Esophagus squamous epithelium (tissue), 5 donors: ENCODE results near the gene TRIM13. TPM values are rescaled to one million over a fixed set of nuclear protein-coding genes. Genes with fewer than 3 reads are reported as not detected.

ENCODE experiments used
- DNase-seq: peaks from one replicate; lab custom pipeline; 2025; lab: John Stamatoyannopoulos, UW
- H3K27ac ChIP-seq, 4 donors: fragments of 200-600 bp; sonication (generic); one replicate each; pipeline ENCODE4 v1.5.1; 2016 to 2019; ENCODE audit warnings: mild to moderate bottlenecking in 1 of 4
- H3K27me3 ChIP-seq, 4 donors: fragments of 200-600 bp; sonication (generic); 1 replicate in 3 of 4; 2 replicates in 1 of 4; pipeline versions ENCODE4 v1.5.1 to v1.6.0; 2017 to 2021; ENCODE audit warnings: antibody characterized with exemption in 1 of 4
- H3K36me3 ChIP-seq, 3 donors: fragments of 200-600 bp; sonication (generic); one replicate each; pipeline ENCODE4 v1.5.1; 2016 to 2019
- H3K4me1 ChIP-seq, 3 donors: fragments of 200-600 bp; sonication (generic); one replicate each; pipeline ENCODE4 v1.5.1; 2017 to 2019
- H3K4me3 ChIP-seq, 4 donors: fragments of 200-600 bp; sonication (generic); 1 replicate in 3 of 4; 2 replicates in 1 of 4; pipeline ENCODE4 v1.5.1; 2016 to 2019; ENCODE audit warnings: mild to moderate bottlenecking in 2 of 4, moderate library complexity in 1 of 4
- H3K9me3 ChIP-seq, 3 donors: fragments of 200-600 bp; sonication (generic); one replicate each; pipeline ENCODE4 v1.5.1; 2016 to 2019
- CTCF ChIP-seq, 6 experiments: fragments of 450-650 bp in 4 of 6; fragments of 200-600 bp in 2 of 6; sonication (generic) in 2 of 6; IDR thresholded peaks; one replicate each; pipeline ENCODE4 v1.5.1; 2016 to 2019; ENCODE audit warnings: antibody characterized with exemption in 6 of 6, mild to moderate bottlenecking in 4 of 6, moderate library complexity in 4 of 6
- POLR2A ChIP-seq, 4 donors: fragments of 450-650 bp; IDR thresholded peaks; one replicate each; pipeline ENCODE4 v1.6.1; 2017; ENCODE audit warnings: antibody characterized with exemption in 4 of 4, mild to moderate bottlenecking in 4 of 4, moderate library complexity in 3 of 4
- WGBS, 2 donors: methylation state at CpG; one replicate each; pipeline ENCODE4 v1.1.5; 2018; 5-methylcytosine and 5-hydroxymethylcytosine counted together
- intact Hi-C: fragments of 100-400 bp; cut with DNase I; formaldehyde crosslinking; loops from one replicate; pipeline ENCODE4 v1.15.0; 2022
- total RNA-seq, 4 donors: library from RNA; depleted of rRNA; stranded (reverse); fragments of >200 nt; gene quantifications; one replicate each; pipeline ENCODE4 v1.1.0, GENCODE V29; 2016
- donor health status: DM: yes; HTN: yes; CAD: no.

Gene TRIM13
- total RNA-seq, 4 donors from 2014 or later = 22.8 to 28.8 (median 26.5) TPM

DNA sequence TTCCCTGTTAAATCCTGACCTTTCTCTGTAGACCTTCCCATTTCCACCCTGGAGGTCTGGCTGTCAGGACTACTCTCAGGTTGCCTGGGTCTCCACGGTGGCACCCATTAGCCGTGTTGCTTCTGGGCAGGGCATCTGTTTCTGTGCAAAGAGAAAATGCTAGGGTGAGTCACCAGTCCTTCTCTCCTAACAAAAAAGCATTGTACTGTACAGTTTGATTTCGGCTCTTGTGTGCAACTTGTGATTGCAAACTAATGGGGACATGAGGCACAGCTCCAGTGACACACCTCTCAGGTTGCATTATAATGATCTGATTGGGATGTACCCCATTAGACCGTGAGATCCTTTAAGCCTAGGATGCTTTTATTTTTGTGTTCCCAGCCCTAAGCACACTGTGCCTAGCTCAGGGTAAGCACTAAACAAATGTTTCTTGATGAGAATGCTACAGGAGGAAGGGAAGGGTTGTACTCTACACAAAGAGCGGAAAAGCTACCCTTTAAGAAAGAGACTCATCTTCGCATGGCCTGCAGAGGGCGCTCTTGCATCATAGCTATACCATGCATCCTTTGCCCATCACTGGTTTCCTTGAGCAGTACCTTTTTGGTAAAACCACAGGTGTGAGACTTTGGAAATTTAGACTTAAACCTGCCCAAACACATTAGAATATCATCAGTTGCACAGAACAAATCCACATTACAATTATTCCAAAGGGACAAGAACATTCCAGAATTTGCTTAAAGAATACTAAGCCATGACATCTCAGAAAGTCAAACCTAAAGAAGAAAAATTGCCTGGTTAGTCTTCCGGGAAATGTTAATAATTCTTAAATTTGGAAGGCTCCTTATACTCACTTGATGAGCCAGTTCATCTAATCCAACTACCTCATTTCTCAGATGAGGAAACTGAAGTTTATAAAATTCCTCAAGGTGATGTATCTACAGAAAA, 20.3 kb upstream of the TRIM13 start:
- 36 to 44% methylated on average over 8 of the region's 8 CpGs for WGBS, 2 donors
- no peaks in the 10 kb centered on the region for H3K9me3 ChIP-seq
- H3K4me1 ChIP-seq = peaks cover 0 to 13% (median 0%) of the 10 kb centered on the region in 3 donors
- H3K36me3 ChIP-seq = no peaks in the 10 kb centered on the region
- DNase-seq = peak; percentile 2
- no peaks in the 10 kb centered on the region for H3K27me3 ChIP-seq
- no peak overlapping the region for H3K4me3 ChIP-seq
- H3K27ac ChIP-seq = peak overlapping the region in 1 of 4 donors; percentile 18
- intact Hi-C loops = loop anchor here (5.0 to 10.0 kb wide), 2 partner anchors 936 to 1098 kb away; no protein-coding TSS in a partner anchor
- TF ChIP-seq CTCF (IDR thresholded peaks at IDR 0.05) (peak; percentile 73 to 90 (median 88)), POLR2A (IDR thresholded peaks at IDR 0.05) (no peak)

- Histone ChIP-seq H3K4me3 (no peak overlapping the region), H3K36me3 (no peaks in the 10 kb centered on the region), H3K4me1 (peaks cover 0 to 13% (median 0%) of the 10 kb centered on the region in 3 donors), H3K9me3 (no peaks in the 10 kb centered on the region), H3K27ac (no peak overlapping the region), H3K27me3 (no peaks in the 10 kb centered on the region)
- 82 to 86% methylated on average over 2 to 3 of the region's 3 CpGs for WGBS, 2 donors
- no peak for DNase-seq
- intact Hi-C loops = loop anchor here (5.0 to 10.0 kb wide), 2 partner anchors 934 to 1097 kb away; no protein-coding TSS in a partner anchor
- TF ChIP-seq CTCF (IDR thresholded peaks at IDR 0.05) = no peak
- no peak for TF ChIP-seq POLR2A (IDR thresholded peaks at IDR 0.05)
These were observed 18.9 kb upstream of the TRIM13 start for GRCh38 chr13:49977992-49978391.

- no peaks in the 10 kb centered on the region for H3K36me3 ChIP-seq
- intact Hi-C loops = loop anchor here (10.0 kb wide), 1 partner anchor 545 kb away; no protein-coding TSS in a partner anchor
- no peaks in the 10 kb centered on the region for H3K27me3 ChIP-seq
- H3K4me3 ChIP-seq = no peak overlapping the region
- no peak overlapping the region for H3K27ac ChIP-seq
- H3K9me3 ChIP-seq = no peaks in the 10 kb centered on the region
- DNase-seq = no peak
- TF ChIP-seq POLR2A (IDR thresholded peaks at IDR 0.05) = no peak
- TF ChIP-seq CTCF (IDR thresholded peaks at IDR 0.05) = no peak
- H3K4me1 ChIP-seq = peaks cover 0 to 24% (median 0%) of the 10 kb centered on the region in 3 donors
These were observed 16.6 kb upstream of the TRIM13 start for GRCh38 chr13:49980266-49980665.

DNA sequence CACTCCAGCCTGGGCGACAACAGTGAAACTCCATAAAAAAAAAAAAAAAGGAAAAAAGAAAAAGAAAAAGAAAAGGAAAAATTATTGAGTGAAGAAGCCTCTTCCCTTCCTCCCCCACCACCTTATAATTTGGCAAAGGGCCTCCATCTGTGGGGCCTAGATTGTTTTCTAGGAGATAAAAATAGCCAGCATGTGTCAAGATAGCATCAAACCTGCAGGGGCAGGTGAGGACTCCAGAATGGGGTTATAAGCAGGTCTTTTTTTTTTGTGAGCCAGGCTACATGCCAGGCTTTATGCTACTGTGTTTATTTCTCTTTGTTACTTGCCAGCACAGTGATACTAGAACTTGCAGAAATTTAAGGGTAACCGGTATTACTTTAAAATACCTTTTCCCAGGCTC, 11.7 kb upstream of the TRIM13 start:
- 41 to 44% methylated on average over 2 of the region's 2 CpGs for WGBS, 2 donors
- intact Hi-C loops = loop anchor here (10.0 kb wide), 1 partner anchor 540 kb away; no protein-coding TSS in a partner anchor

More for the DNA sequence above, 11.7 kb upstream of the TRIM13 start:
- H3K4me3 ChIP-seq = no peak overlapping the region
- TF ChIP-seq POLR2A (IDR thresholded peaks at IDR 0.05) (no peak), CTCF (IDR thresholded peaks at IDR 0.05) (no peak)
- peaks cover 0 to 19% (median 0%) of the 10 kb centered on the region in 3 donors for H3K4me1 ChIP-seq
- no peak overlapping the region for H3K27ac ChIP-seq
- H3K36me3 ChIP-seq = no peaks in the 10 kb centered on the region
- no peaks in the 10 kb centered on the region for H3K27me3 ChIP-seq
- H3K9me3 ChIP-seq = no peaks in the 10 kb centered on the region
- DNase-seq = no peak
